NCI-H526 treated with DMSO at 0.1 percent for 48 hours (cell line): Measurements from ENCODE around the gene CBL.

ENCODE experiments used
- DNase-seq: peaks from one replicate; lab custom pipeline; 2025; lab: John Stamatoyannopoulos, UW

CBL gene

GRCh38 chr11:119310682-119311052 is 104.5 kb downstream of the CBL start:
- DNase-seq = no peak

GRCh38 chr11:119314726-119315125 is 108.6 kb downstream of the CBL start:
- DNase-seq = no peak

GRCh38 chr11:119315131-119316015 is 109.2 kb downstream of the CBL start:
- peak; percentile 69 for DNase-seq

DNA sequence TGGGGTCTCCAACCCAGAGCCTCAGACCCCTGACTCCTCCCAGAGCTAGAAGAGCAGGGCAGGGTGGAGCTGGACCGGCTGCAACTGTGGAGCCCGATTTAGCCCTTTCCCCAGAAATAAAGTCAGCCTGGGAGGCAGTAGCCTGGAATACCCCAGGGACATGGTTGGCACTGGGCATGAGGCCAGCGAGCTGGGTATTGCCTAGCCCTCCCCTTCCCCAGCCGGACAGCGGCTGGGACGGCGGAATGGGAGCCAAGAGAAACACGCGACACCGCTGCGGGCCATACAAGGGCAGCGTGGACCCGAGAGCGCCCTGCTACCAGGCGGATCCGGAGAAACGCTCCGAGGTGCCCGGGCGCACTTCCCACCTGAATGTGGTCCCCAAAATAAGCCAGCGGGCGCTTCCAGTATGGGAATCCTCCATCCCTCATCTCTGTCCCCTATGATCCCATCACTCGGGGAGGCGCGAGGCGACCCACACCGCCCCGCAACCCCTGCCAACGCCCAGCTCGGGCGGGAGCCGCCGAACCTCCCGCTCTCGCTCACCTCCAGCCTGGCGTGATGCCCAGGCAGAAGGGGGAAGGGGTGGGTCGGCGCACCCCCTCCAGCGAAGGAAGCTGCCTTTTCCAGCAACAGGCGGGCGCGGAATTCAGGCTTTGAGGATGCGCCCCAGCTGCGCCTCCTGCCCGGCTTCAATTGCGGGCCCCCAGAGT is 110.0 kb downstream of the CBL start:
- peak; percentile 46 for DNase-seq

DNA sequence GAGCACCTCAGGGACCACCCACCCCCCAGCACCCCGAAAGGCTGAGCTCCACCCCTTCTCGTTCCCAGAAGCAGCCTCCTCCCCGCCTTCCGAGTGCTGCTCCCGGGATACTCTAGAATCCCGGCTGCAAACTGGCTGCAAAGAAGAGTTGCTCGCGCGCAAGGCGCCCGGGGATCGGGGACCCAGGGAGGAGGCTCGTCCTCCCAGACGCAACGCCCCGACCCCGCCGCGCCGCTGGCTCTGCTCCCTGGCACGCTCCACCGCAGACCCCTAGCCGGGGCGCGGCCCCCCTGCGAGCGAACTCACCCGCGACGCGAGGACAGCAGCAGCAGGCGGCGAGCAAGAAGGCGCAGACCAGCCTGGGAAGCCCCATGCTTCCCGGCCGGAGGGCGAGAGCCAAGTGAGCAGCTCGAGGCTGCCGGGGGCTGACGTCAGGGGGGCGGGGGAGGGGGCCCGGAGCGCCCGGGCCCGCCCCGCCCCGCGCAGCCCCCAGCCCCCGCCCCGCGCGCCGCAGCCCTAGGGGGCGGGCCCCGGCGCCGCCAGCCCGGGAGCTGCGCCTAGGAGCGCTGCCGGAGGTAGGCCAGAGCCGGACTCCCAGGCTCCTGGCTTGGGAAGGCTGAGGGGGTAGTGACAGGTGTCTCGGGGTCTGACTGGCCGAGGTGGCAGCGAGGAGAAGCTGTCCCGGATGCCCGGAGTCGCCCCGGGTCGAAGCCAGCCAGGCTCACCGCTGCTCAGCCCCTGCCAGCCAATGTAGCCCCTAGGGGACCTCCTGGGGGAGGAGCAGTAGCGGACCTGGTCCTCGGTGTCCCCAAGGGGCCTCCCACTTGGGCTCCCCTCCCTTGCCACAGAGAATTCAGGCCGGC is 110.8 kb downstream of the CBL start, which contains the start of gene MCAM:
Gene MCAM (minus strand): TSS at position 402 of the 863 bp plus-strand sequence. CDS start 29 bp downstream, at position 373.
- DNase-seq = peak; percentile 54

DNA sequence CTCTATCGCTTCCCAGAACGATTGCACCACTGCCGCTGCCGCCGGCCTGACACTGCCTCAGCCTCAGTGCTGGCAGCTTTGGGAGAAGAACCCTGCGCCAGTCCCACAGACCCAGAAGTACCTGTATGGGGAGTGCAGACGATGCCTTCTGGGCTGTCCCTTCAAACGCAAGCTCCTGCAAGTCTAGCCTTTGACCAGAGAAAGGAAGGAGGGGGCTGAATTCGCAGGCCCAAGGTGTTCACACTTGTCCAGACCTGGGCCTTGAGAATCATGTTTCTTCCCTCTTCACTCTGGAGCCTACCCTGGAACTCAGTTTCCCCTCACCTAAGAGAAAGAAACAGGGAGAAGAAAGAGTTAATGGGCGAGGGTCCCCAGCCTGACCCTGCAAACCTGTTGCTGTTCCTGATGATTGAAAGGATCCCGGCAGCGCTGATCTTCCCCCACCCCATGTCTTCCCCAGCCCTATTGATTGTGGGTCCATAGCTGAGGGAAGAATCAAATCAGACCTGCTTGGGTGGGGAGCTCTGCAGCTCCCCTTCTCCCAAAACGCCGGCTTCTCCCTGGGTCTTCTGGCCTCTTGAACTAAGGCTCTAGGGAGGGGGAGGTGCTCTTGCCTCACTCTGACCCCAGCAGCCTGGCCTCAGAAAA is 111.6 kb downstream of the CBL start:
- DNase-seq = no peak

GRCh38 chr11:119318240-119319135 is 112.3 kb downstream of the CBL start:
- no peak for DNase-seq

DNA sequence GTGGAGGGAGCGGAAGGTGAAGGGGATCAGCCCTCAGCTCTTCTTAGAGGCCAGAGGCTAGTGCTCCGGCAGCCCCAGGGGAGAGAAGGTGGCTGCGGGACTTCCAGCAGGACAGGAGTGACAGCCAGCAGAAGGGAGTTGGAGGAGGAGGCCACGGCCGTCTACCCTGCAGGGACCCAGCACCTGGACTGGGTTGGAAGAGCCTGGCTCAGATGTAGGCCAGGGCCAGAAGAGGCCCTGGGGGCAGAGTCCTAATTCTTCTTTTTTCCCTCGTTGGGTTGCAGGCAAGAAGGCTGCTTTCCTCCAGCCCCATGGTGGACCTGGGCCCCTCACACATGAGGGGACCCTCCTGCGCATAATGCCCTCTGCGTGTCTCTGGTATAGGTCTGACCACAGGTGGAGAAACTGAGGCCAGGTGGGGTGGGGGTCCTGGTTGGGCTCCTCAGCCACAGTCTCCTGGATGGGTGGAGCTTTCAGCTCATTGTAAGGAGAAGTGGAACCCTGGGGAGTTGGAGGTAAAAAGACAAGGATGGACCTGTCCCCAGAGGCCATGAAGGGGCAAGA is 113.1 kb downstream of the CBL start:
- no peak for DNase-seq

DNA sequence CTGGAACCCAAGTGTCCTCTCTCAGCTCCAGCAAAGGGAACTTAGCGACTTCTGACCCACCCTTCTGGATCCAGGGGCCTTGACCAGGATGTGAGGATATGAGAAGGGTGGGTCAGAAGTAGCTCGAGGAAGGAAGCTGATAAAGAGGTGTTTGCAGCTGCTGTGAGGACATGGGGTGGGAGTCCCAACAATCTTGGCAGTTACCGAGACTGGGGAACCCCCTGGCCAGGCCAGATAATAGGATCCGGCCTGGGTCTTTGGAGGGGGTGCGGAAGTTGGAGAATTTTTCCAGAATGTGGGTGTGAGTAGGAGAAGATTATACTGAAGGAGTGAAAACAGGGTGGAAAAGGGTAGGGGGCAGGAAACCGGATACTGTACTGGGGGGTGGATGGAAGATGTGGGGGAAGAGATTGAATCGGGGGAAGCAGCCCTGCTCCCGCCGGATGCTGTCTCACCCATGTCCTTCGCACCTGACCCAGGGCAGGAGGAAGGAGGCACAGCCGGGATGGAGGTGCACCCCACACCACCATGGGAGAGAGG is 113.6 kb downstream of the CBL start:
- DNase-seq = no peak

DNA sequence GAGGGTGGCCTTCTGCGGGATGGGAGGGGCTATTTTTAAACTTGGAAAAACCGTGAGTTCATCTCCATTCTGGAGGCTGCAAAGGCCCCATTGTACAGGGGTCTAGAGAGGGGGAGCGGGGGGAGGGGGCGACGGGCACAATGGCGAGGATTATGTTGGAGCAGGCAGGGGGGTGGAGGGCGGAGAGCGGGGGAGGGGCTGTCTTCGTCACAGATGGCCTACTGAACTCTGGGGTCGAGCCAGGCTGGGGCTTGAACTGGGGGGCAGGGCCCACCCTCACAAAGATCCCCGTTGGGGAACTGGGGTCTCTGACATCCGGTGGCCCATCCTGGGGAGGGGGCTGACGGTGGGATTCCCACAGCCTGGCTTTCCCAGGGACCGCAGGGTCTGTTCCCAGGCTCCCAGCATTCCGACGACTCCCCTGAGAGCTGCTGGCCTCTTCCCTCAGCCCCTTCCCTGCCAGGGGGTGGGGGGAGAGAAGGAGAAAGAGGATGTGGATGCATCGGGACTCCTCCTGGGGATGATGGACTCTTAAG is 114.2 kb downstream of the CBL start:
- no peak for DNase-seq

DNA sequence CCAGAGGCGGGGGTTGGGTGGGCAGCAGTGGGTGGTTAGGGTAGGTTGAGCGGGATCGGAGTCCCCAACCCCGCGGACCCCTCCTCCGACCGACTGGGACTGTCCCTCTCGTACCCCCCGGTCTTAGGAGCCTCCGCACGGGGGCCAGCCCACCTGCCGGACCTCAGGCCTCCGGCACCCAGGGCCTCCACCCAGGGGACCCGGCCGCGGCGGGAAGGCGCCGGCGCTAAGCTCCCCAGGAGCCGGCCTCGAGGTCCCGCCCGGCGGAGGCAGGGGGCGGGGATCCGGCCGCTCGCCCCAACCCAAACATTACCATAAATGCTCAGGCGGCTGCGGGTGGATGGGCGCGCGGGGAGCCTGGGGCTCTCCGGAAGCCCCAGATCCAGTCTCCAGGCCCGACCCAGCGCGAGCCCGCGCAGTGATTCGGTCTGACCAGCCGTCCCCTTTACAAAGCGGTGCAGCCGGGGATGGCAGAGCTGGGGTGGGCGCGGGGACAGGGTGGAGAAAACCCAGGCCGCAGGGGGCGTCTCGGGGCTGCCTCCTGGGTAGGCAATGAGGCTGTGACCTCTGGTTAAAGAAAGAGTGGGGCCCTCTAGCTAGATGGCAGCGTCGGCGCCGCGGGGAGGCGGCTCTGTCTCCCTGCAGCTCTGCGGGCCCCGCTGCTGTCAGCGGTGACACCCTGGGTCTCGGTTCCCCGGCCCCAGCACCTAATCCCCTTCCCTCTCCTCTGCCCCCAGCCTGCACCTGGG is 114.8 kb downstream of the CBL start:
- peak; percentile 68 for DNase-seq

GRCh38 chr11:119322360-119322739 is 116.2 kb downstream of the CBL start:
- DNase-seq = no peak

- DNase-seq = no peak
Measured at GRCh38 chr11:119322921-119323531, 116.9 kb downstream of the CBL start.

DNA sequence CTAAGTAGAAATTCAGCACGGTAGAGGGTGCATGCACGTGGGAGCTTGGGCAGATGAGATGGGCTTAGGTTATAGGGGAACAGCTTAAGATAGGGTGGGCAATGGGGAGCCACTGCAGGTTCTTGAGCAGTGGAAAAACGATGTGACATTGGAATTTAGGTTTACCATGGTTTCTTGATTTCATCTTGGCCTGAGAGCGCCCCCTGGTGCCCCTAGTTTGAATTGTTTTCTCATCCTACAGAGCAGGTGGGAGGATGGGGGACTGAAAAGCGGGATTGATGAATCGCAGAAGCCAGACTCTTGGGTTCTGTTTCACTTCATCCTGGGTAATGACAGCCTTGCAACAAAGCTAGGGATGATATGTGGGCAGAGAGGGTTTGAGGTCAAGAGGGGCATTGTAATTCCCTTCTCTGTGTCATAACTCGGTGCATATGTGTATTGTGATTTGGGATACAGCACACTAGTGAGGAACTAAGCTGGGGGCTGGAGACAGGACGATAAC is 117.4 kb downstream of the CBL start:
- DNase-seq = peak; percentile 79

DNA sequence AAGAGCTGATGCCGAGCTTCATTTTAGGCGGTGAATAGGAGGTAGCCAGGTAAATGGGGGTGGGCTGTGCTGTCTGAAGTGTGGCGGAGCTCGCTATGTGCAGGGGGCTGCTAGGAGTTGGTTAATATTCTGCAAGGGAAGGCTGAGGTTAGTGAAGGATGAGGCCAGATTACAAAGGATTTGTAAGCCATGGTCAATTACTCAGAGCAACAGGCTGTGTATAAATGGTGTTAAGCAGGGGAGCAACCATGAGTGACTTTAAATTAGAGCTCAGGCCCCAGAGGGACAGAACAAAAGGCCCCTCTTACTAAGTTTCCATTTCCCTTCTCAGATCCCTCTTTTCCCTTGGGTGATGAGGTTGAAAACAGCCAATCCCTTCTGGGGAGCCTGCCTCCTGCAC is 118.0 kb downstream of the CBL start:
- no peak for DNase-seq

- DNase-seq = no peak
Measured at GRCh38 chr11:119329320-119329719, 123.2 kb downstream of the CBL start.

- no peak for DNase-seq
Measured at GRCh38 chr11:119330237-119330636, 124.1 kb downstream of the CBL start.

DNA sequence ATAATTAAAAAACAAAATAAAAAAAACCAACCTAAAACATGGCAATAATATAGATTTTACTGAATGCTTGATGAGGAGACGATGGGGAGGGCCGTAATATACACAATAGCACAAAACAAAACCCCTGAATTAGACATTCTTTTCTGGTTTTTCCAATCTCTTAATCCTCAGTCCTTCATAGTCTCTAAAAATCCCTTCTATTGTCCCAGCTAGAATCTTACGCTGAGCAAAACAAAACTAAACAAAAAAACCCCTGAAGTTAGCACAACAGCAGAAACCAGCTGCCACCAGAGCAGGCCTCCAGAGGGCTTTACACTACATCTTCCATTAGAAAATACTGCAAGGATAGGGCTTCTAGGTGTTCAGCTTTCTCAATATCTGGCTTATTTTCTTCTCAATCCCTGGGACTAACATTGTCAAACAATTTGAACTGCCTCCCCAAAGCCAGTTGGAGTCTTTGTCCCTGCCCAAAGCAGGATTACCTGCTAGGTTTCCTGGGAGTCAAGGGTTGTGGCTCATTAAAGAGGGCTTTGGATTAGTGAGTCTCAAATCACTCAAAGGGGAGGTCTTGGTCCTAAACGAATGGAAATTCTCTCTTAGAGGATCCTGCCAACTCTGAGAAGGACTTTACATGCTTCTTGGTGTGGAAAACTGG is 126.1 kb downstream of the CBL start:
- no peak for DNase-seq
